HG02884 (cell line): ENCODE results near the gene GOLGA8B.
"Not testable (repeated sequence)": the region's sequence is repeated elsewhere in the genome, so short reads cannot be mapped to it uniquely, and the experiment has no call there.

Experiments
- ATAC-seq: cut with Tn5 transposase; IDR thresholded peaks from one replicate; pipeline ENCODE4 v1.9.1; 2021; ENCODE audit warnings: mild to moderate bottlenecking, moderate library complexity; ENCODE audit not compliant: unreplicated experiment

GOLGA8B gene

GRCh38 chr15:34598799-34599585 is 15.5 kb upstream of the GOLGA8B start:
- no peak for ATAC-seq

GRCh38 chr15:34597316-34597715 is 13.9 kb upstream of the GOLGA8B start:
- ATAC-seq = no peak

- no peak for ATAC-seq
Measured at GRCh38 chr15:34594361-34594760, 10.9 kb upstream of the GOLGA8B start.

- no peak for ATAC-seq
Measured at GRCh38 chr15:34591306-34591705, 7.9 kb upstream of the GOLGA8B start.

GRCh38 chr15:34588046-34588674 is 4.7 kb upstream of the GOLGA8B start:
- no peak for ATAC-seq

GRCh38 chr15:34585966-34586365 is 2.5 kb upstream of the GOLGA8B start:
- ATAC-seq = not testable (repeated sequence)

- no peak for ATAC-seq
Measured at GRCh38 chr15:34584996-34585395, 1.5 kb upstream of the GOLGA8B start.

- ATAC-seq = no peak
Measured at GRCh38 chr15:34584330-34584668, 848 bp upstream of the GOLGA8B start.

- peak; percentile 47 for ATAC-seq
Measured at GRCh38 chr15:34582461-34583371, 735 bp downstream of the GOLGA8B start.

- not testable (repeated sequence) for ATAC-seq
Measured at GRCh38 chr15:34581687-34582460, 1.6 kb downstream of the GOLGA8B start.

GRCh38 chr15:34581043-34581365 is 2.4 kb downstream of the GOLGA8B start:
- no peak for ATAC-seq

GRCh38 chr15:34580251-34581042 is 3.0 kb downstream of the GOLGA8B start:
- not testable (repeated sequence) for ATAC-seq

GRCh38 chr15:34578283-34578674 is 5.2 kb downstream of the GOLGA8B start:
- no peak for ATAC-seq

GRCh38 chr15:34577658-34578282 is 5.7 kb downstream of the GOLGA8B start:
- ATAC-seq = not testable (repeated sequence)

GRCh38 chr15:34575035-34575434 is 8.4 kb downstream of the GOLGA8B start:
- not testable (repeated sequence) for ATAC-seq

GRCh38 chr15:34572921-34573320 is 10.5 kb downstream of the GOLGA8B start:
- ATAC-seq = not testable (repeated sequence)

GRCh38 chr15:34572019-34572641 is 11.3 kb downstream of the GOLGA8B start:
- ATAC-seq = not testable (repeated sequence)

- not testable (repeated sequence) for ATAC-seq
Measured at GRCh38 chr15:34569670-34570396, 13.6 kb downstream of the GOLGA8B start.
